HG02938 (cell line): ENCODE measurements around the gene RIPOR3.
"Not testable (repeated sequence)": the region's sequence is repeated elsewhere in the genome, so short reads cannot be mapped to it uniquely, and the experiment has no call there.

ENCODE experiments used
- ATAC-seq: cut with Tn5 transposase; IDR thresholded peaks from one replicate; pipeline ENCODE4 v1.9.1; 2021; ENCODE audit warnings: mild to moderate bottlenecking, moderate library complexity; ENCODE audit not compliant: unreplicated experiment

The RIPOR3 gene

GRCh38 chr20:50724112-50724725 is 32.9 kb upstream of the RIPOR3 start:
- ATAC-seq = no peak

DNA sequence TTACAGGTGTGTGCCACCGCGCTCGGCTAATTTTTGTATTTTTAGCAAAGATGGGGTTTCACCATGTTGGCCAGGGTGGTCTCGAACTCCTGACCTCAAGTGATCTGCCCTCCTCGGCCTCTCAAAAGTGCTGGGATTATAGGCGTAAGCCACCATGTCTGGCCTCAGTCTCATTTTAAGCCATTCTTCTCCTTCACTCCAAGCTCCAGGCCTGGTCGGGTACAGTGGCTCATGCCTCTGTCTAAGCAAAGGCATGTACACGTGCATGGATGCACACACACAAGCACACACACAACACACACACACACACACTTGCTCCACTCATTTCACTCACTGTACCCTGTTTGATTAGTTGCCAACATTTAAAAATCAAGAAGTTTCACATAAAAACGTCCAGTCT is 32.3 kb upstream of the RIPOR3 start:
- ATAC-seq = no peak

GRCh38 chr20:50722424-50723155 is 31.2 kb upstream of the RIPOR3 start:
- no peak for ATAC-seq

- no peak for ATAC-seq
Measured at GRCh38 chr20:50721881-50722281, 30.5 kb upstream of the RIPOR3 start.

DNA sequence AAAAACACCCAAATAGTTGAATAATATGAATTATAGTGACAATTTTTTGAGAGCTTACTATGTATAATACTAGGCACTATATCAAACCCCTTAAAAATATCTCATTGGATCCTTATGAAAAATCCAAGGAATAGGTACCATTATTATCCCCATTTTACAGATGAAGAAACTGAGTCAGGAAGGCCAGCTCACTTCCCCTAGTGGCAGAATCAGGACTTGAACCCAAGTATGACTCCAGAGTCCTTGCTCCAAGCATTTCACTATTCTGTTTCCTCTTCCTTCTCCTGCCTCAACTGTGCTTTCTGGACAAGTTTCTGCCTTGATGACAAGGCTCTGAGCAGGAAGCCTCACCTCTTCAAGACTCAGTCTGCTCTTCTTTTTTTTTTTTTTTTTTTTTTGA is 29.2 kb upstream of the RIPOR3 start:
- no peak for ATAC-seq

DNA sequence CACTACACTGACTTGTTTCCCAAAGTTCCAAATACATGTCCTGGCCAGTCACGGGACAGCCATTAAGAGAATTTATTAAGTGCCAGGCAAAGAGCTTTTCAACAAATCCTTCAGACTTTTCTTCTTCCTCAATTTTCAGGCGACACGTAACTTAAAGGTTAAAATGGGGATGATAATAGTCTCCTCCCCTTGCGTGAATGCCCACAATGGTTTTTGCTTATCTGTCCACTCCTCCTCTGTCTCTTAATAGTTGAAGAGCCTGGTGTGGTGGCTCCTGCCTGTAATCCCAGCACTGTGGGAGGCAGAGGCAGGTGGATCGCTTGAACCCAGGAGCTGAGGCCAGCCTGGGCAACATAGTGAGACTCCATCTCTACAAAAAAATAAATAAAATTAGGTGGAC is 28.7 kb upstream of the RIPOR3 start:
- ATAC-seq = no peak

DNA sequence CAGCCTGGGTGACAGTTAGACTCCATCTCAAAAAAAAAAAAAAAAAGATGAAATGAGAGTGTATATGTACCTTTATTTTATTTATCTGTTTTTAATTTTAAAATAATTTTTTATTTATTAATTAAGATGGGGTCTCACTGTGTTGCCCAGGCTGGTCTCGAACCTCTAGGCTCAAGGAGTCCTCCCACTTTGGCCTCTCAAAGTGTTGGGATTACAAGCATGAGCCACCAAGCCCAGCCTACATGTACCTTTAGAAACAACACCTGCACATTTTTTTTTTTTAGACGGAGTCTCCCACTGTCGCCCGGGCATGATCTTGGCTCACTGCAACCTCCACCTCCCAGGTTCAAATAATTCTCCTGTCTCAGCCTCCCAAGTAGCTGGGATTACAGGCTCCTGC is 28.0 kb upstream of the RIPOR3 start:
- no peak for ATAC-seq

DNA sequence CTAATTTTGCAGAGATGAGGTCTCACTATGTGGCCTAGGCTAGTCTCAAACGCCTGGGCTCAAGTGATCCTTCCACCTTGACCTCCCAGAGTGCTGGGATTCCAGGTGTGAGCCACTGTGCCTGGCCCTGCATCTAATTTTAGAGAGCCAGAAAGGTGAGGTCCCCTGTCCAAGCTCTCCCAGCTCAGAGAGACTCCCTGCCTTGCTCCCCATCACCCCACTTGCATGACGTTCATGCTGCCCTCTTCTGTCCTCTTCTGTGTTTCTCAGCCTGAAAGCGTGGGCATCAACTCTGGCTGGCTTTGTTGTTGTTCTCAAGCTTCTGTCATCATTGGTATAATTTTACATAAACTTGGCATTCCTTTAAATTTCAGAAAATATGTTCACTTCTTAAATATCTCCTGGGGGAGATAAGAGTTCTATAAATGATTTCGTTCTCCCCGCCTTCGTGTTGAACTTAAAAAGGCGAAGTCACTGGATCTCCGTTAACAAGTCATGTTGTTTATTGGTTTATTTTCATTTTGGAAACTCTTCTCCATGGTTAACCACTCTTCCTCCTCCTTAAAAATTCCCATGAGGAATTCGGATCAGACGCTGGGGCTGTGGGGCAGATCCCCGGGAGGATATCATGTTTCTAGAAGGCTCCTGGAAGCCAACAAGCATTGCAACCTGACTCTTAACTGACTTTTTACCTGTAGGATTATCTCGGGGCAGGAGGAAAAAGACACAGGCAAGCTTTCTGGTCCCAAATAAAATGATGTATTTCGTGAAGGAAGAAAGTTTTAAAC is 26.8 kb upstream of the RIPOR3 start:
- ATAC-seq = no peak

GRCh38 chr20:50717312-50717711 is 26.0 kb upstream of the RIPOR3 start:
- ATAC-seq = no peak

DNA sequence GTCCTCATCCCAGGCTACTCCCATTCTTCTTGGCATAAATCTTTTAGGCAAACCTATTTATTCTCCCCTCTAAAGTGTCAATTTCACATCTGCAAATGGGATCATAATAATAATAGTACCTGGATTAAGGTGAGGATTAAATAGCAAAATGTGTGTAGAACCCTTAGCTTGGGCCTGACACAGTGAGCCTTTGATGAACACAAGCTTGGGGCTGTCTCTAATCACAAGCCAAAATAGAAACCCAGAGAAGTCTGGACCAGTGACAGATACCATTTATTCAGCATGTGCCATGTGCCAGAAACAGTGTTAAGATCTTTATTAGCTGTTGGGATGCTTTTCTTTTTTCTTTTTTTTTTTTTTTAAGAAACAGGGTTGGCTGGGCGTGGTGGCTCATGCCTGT is 25.2 kb upstream of the RIPOR3 start:
- no peak for ATAC-seq

- no peak for ATAC-seq
Measured at GRCh38 chr20:50715694-50716093, 24.4 kb upstream of the RIPOR3 start.

GRCh38 chr20:50714426-50714825 is 23.1 kb upstream of the RIPOR3 start:
- ATAC-seq = not testable (repeated sequence)

- ATAC-seq = no peak
Measured at GRCh38 chr20:50713657-50714101, 22.3 kb upstream of the RIPOR3 start.

DNA sequence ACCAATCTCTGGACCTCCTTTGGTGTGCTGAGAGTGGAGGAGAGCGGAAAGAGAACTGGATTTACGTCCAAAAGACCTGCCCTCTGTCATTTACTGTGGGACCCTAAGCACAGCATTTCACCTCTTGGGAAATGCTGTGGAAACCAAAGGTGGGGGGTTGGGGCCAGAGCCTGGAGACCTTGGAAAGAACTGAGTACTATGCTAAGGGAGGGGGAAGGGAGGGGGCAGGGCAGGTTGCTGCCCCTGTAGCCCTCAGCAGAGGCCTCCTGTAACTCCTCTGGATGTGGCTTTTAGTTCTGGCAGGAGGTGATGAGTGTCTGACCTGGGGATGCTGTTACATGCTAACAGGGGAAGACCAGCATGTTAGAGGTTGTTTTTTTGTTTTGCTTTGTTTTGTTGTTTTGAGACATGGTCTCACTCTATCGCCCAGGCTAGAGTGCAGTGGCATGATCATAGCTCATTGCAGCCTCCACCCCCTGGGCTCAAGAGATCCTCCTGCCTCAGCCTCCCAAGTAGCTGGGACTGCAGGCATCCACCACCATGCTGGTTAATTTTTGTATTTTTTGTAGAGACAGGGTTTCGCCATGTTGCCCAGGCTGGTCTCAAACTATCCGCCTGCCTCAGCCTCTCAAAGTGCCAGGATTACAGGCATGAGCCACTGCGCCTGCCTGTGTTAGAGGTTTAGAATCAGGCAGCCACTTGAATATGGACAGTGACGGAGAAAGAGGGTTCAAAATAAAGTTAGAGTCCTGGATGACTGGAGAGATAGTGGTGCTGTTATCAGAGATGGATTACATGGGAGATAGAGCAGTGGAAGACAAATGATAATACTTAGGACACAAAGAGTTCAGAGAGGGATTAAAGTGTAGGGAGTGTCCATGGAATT is 21.7 kb upstream of the RIPOR3 start:
- ATAC-seq = no peak

DNA sequence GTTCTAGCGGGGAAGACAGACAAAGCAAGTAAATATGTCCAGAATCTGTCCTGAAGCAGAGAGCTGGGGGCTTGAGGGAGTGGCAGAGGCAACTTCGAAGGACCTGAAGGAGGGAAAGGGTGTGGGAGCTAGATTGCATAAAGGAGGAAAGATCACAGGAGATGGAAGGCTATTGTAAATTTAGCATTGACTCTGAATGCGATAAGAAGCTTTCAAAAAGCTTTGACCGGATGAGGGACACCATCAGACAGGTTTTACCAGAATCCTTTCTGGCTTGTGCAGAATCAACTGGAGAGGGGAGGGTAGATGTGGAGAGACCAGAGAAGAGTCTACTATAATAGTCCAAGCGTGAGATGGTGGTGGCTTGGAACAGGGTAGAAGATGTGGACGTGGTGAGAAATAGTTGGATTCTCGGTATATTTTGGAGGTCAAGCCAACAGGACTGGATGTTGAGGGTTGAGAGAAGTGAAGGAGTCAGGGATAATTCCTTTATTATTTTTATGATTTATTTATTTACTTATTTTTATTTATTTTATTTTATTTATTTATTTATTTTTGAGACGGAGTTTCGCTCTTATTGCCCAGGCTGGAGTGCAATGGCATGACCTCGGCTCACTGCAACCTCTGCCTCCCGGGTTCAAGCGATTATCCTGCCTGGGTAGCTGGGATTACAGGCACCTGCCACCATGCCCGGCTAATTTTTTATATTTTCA is 19.9 kb upstream of the RIPOR3 start:
- no peak for ATAC-seq

GRCh38 chr20:50710492-50711063 is 19.2 kb upstream of the RIPOR3 start:
- no peak for ATAC-seq

DNA sequence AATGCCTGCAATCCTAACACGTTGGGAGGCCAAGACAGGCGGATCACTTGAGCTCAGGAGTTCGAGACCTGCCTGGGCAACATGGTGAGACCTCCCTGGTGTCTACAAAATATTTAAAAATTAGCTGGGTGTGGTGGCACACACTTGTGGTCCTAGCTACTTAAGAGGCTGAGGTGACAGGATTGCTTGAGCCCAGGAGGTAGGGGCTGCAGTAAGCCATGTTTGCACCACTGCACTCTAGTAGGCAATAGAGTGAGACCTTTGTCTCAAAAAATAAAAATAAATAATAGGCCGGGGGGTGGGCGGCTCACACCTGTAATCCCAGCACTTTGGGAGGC is 18.3 kb upstream of the RIPOR3 start:
- ATAC-seq = no peak

- no peak for ATAC-seq
Measured at GRCh38 chr20:50708845-50709635, 17.7 kb upstream of the RIPOR3 start.

DNA sequence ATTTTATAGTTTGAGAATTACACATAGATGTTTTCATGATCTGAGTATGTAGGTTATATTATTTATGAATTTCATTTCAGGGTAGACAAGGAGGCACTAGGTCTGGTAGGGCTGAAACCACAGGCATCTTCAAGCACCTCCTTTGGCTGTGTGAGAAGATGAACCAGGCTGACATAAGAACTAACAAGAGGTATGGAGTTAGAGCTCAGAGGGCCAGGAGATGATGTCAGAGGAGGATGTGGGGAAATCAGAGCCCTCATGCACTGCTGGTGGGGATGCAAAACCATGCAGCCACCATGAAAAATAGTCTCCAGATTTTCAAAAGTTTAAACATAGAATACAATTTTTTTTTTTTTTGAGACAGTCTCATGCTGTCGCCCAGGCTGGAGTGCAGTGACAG is 13.6 kb upstream of the RIPOR3 start:
- no peak for ATAC-seq
